Kidney (tissue), 14 donors: ENCODE measurements around the gene TTLL11. TPM values are rescaled to one million over a fixed set of nuclear protein-coding genes. Genes with fewer than 3 reads are reported as not detected.
A peak's percentile ranks its signal among the peaks of the same experiment; 100 is the strongest.

Source experiments
- DNase-seq, 5 donors: peaks; one replicate each; pipeline ENCODE4 v3.0.0-alpha.2; 2013 to 2020
- FAIRE-seq: peaks from 2 replicates; lab custom pipeline; 2012; peaks lifted over from hg19 to GRCh38; lab: Jason Lieb, UNC
- H3K27ac ChIP-seq, 2 donors: one replicate each; pipeline ENCODE4 v1.7.0; 2013; ENCODE audit warnings: low read depth in 2 of 2, low read length in 2 of 2, inconsistent platforms in 1 of 2
- H3K27me3 ChIP-seq: one replicate; pipeline ENCODE4 v1.7.1; 2013; ENCODE audit warnings: low read length, inconsistent platforms; ENCODE audit not compliant: control insufficient read depth, insufficient read depth
- H3K36me3 ChIP-seq, 3 donors: one replicate each; pipeline versions ENCODE4 v1.7.0 to v1.7.1; 2013; ENCODE audit warnings: low read length in 3 of 3, control low read depth in 1 of 3, inconsistent platforms in 1 of 3; ENCODE audit not compliant: insufficient read depth in 3 of 3, control insufficient read depth in 2 of 3
- H3K4me1 ChIP-seq, 3 donors: one replicate each; pipeline versions ENCODE4 v1.7.0 to v1.7.1; 2013; ENCODE audit warnings: low read length in 3 of 3, inconsistent platforms in 1 of 3, low read depth in 1 of 3; ENCODE audit not compliant: control insufficient read depth in 2 of 3, insufficient read depth in 2 of 3
- H3K4me3 ChIP-seq, 3 donors: one replicate each; pipeline versions ENCODE4 v1.7.0 to v1.8.1; 2013; ENCODE audit warnings: low read length in 3 of 3, control low read depth in 1 of 3, inconsistent platforms in 1 of 3
- H3K9ac ChIP-seq, 3 donors: one replicate each; pipeline versions ENCODE4 v1.7.0 to v1.7.1; 2013; ENCODE audit warnings: low read length in 3 of 3, control low read depth in 1 of 3, inconsistent platforms in 1 of 3
- H3K9me3 ChIP-seq, 3 donors: one replicate each; pipeline versions ENCODE4 v1.7.0 to v1.7.1; 2013; ENCODE audit warnings: low read length in 3 of 3, control low read depth in 1 of 3, inconsistent platforms in 1 of 3; ENCODE audit not compliant: control insufficient read depth in 2 of 3, insufficient read depth in 1 of 3
- CTCF ChIP-seq: IDR thresholded peaks from 3 replicates; pipeline ENCODE4 v1.5.1; 2012; ENCODE audit warnings: mild to moderate bottlenecking, moderate library complexity, borderline replicate concordance; ENCODE audit not compliant: insufficient read depth; ENCODE audit errors: extremely low read depth
- intact Hi-C: fragments of 100-400 bp; cut with DNase I; formaldehyde crosslinking; loops from one replicate; pipeline ENCODE4 v1.11.1; 2022
- polyA plus RNA-seq: library from polyadenylated mRNA; stranded (reverse); fragments of 350-450 nt; fragmentation: Illumina TruSeq; extraction: RNeasy Lipid Tissue Mini Kit (QIAGEN cat#74804); gene quantifications from one replicate; pipeline ENCODE4 v1.2.3, GENCODE V29; 2014; ENCODE audit warnings: low read depth, low replicate concordance; ENCODE audit not compliant: insufficient read depth
- total RNA-seq: library from RNA; stranded (reverse); fragmentation: NEBNext Ultra II Directional; extraction: Animal tissue kit (Norgen Biotek cat#: 25700); gene quantifications from one replicate; pipeline ENCODE4 v1.2.1, GENCODE V29; 2021
- donor health status: control.
- donor health status: control.
- donor health status: control.
- donor health status: control.
- donor health status: control.
- donor health status: DM: yes; HTN: yes; CAD: no.
- donor health status: Normal renal cell carcinoma (clear cell type).

TTLL11 gene
- total and polyA plus RNA-seq, 2 donors from 2014 or later = 2.3 to 10.0 TPM

- no peak for FAIRE-seq
These were observed 129.5 kb downstream of the TTLL11 start for GRCh38 chr9:121963528-121963995.

GRCh38 chr9:121962421-121962820 is 130.7 kb downstream of the TTLL11 start:
- no peaks in the 10 kb centered on the region for H3K4me1 ChIP-seq
- intact Hi-C loops = no loop called here
- H3K4me3 ChIP-seq = no peak overlapping the region
- no peak for FAIRE-seq
- no peak overlapping the region for H3K9ac ChIP-seq
- no peak for DNase-seq
- TF ChIP-seq CTCF = no peak
- H3K27ac ChIP-seq = no peak overlapping the region
- no peaks in the 10 kb centered on the region for H3K36me3 ChIP-seq
- H3K9me3 ChIP-seq = no peaks in the 10 kb centered on the region
- no peaks in the 10 kb centered on the region for H3K27me3 ChIP-seq

More at GRCh38 chr9:121963528-121963995, 129.5 kb downstream of the TTLL11 start:
- Histone ChIP-seq H3K4me3 (no peak overlapping the region), H3K9ac (no peak overlapping the region), H3K27me3 (no peaks in the 10 kb centered on the region), H3K27ac (no peak overlapping the region), H3K4me1 (no peaks in the 10 kb centered on the region), H3K36me3 (no peaks in the 10 kb centered on the region), H3K9me3 (no peaks in the 10 kb centered on the region)
- DNase-seq = no peak
- intact Hi-C loops = no loop called here
- TF ChIP-seq CTCF = no peak

GRCh38 chr9:121960665-121961064 is 132.4 kb downstream of the TTLL11 start:
- no peaks in the 10 kb centered on the region for H3K27me3 ChIP-seq
- H3K9ac ChIP-seq = no peak overlapping the region
- no peak for FAIRE-seq
- H3K36me3 ChIP-seq = no peaks in the 10 kb centered on the region
- no peak overlapping the region for H3K4me3 ChIP-seq
- no peaks in the 10 kb centered on the region for H3K9me3 ChIP-seq
- intact Hi-C loops = no loop called here
- DNase-seq = peak in 1 of 5 donors; percentile 27
- no peak for TF ChIP-seq CTCF
- no peak overlapping the region for H3K27ac ChIP-seq
- no peaks in the 10 kb centered on the region for H3K4me1 ChIP-seq

- no peak for FAIRE-seq
- Histone ChIP-seq H3K9ac (no peak overlapping the region), H3K36me3 (no peaks in the 10 kb centered on the region)
These were observed 134.6 kb downstream of the TTLL11 start for GRCh38 chr9:121958530-121958929.

More at GRCh38 chr9:121958530-121958929, 134.6 kb downstream of the TTLL11 start:
- no peak overlapping the region for H3K4me3 ChIP-seq
- intact Hi-C loops = no loop called here
- H3K9me3 ChIP-seq = no peaks in the 10 kb centered on the region
- no peak for DNase-seq
- H3K27me3 ChIP-seq = no peaks in the 10 kb centered on the region
- no peaks in the 10 kb centered on the region for H3K4me1 ChIP-seq
- no peak for TF ChIP-seq CTCF
- H3K27ac ChIP-seq = no peak overlapping the region
